H9 (cell line): ENCODE results near the gene SLC19A1. TPM values are rescaled to one million over a fixed set of nuclear protein-coding genes. Genes with fewer than 3 reads are reported as not detected.

Source experiments
- DNase-seq: peaks from one replicate; pipeline ENCODE4 v3.0.0-alpha.2; 2017
- H2AFZ ChIP-seq: one replicate; pipeline ENCODE4 v1.6.1; 2013; ENCODE audit warnings: mild to moderate bottlenecking, low read length, control low read depth, moderate library complexity
- H2AK5ac ChIP-seq: 2 replicates; pipeline ENCODE4 v1.6.1; 2013; ENCODE audit warnings: low read length, control low read depth, mixed read lengths; ENCODE audit not compliant: insufficient read length
- H2BK120ac ChIP-seq: one replicate; pipeline ENCODE4 v1.6.1; 2013; ENCODE audit warnings: low read depth, mild to moderate bottlenecking, low read length, control low read depth, inconsistent platforms; ENCODE audit not compliant: poor library complexity, severe bottlenecking
- H2BK12ac ChIP-seq: 2 replicates; pipeline ENCODE4 v1.6.1; 2013; ENCODE audit warnings: low read length, control low read depth, mixed read lengths, low read depth; ENCODE audit not compliant: insufficient read length
- H2BK15ac ChIP-seq: 2 replicates; pipeline ENCODE4 v1.6.1; 2013; ENCODE audit warnings: low read depth, low read length, control low read depth
- H2BK20ac ChIP-seq: one replicate; pipeline ENCODE4 v1.6.1; 2013; ENCODE audit warnings: low read depth, mild to moderate bottlenecking, low read length, control low read depth, inconsistent platforms; ENCODE audit not compliant: poor library complexity, severe bottlenecking
- H2BK5ac ChIP-seq: 2 replicates; pipeline ENCODE4 v1.6.1; 2013; ENCODE audit warnings: low read length, control low read depth, mixed read lengths; ENCODE audit not compliant: insufficient read length
- H3K14ac ChIP-seq: 2 replicates; pipeline ENCODE4 v1.6.1; 2013; ENCODE audit warnings: low read length, control low read depth; ENCODE audit not compliant: insufficient read depth
- H3K18ac ChIP-seq: 2 replicates; pipeline ENCODE4 v1.6.1; 2013; ENCODE audit warnings: low read depth, mild to moderate bottlenecking, mixed read lengths, low read length, control low read depth; ENCODE audit not compliant: insufficient read length
- H3K23ac ChIP-seq: 2 replicates; pipeline ENCODE4 v1.6.1; 2013; ENCODE audit warnings: low read length, control low read depth, mixed read lengths, low read depth; ENCODE audit not compliant: insufficient read length
- H3K23me2 ChIP-seq: 2 replicates; pipeline ENCODE4 v1.6.1; 2013; ENCODE audit warnings: low read depth, mild to moderate bottlenecking, mixed read lengths, low read length, control low read depth; ENCODE audit not compliant: insufficient read length, poor library complexity, severe bottlenecking
- H3K27ac ChIP-seq: 2 replicates; pipeline ENCODE4 v1.5.1; 2013; ENCODE audit warnings: low read length, control low read depth, mixed read lengths, low read depth; ENCODE audit not compliant: insufficient read length
- H3K27me3 ChIP-seq: 2 replicates; pipeline ENCODE4 v1.6.1; 2013; ENCODE audit warnings: low read length, control low read depth, inconsistent platforms; ENCODE audit not compliant: insufficient read depth
- H3K4ac ChIP-seq: 2 replicates; pipeline ENCODE4 v1.6.1; 2013; ENCODE audit warnings: low read depth, mild to moderate bottlenecking, control low read depth, inconsistent platforms, low read length, moderate library complexity
- H3K4me1 ChIP-seq: 2 replicates; pipeline ENCODE4 v1.6.1; 2013; ENCODE audit warnings: low read length, control low read depth, inconsistent platforms; ENCODE audit not compliant: insufficient read depth
- H3K4me2 ChIP-seq: 2 replicates; pipeline ENCODE4 v1.6.1; 2013; ENCODE audit warnings: low read length, control low read depth, mixed read lengths; ENCODE audit not compliant: insufficient read length, insufficient read depth
- H3K56ac ChIP-seq: 2 replicates; pipeline ENCODE4 v1.6.1; 2013; ENCODE audit warnings: low read depth, mild to moderate bottlenecking, mixed read lengths, low read length, control low read depth; ENCODE audit not compliant: insufficient read length
- H3K79me1 ChIP-seq: 2 replicates; pipeline ENCODE4 v1.6.1; 2013; ENCODE audit warnings: low read depth, mild to moderate bottlenecking, moderate library complexity, low read length, control low read depth, inconsistent platforms; ENCODE audit not compliant: insufficient read depth, poor library complexity, severe bottlenecking
- H3K79me2 ChIP-seq: 2 replicates; pipeline ENCODE4 v1.6.1; 2013; ENCODE audit warnings: low read length, control low read depth, inconsistent platforms; ENCODE audit not compliant: insufficient read depth
- H3K9ac ChIP-seq: 2 replicates; pipeline ENCODE4 v1.6.1; 2013; ENCODE audit warnings: low read length, control low read depth, mixed read lengths; ENCODE audit not compliant: insufficient read length; ENCODE audit errors: extremely low read depth
- H3K9me3 ChIP-seq: one replicate; pipeline ENCODE4 v1.6.1; 2013; ENCODE audit warnings: low read depth, low read length, inconsistent platforms; ENCODE audit not compliant: control insufficient read depth
- H3T11ph ChIP-seq: one replicate; pipeline ENCODE4 v1.6.1; 2013; ENCODE audit warnings: mild to moderate bottlenecking, low read length, control low read depth, inconsistent platforms
- H4K20me1 ChIP-seq: one replicate; pipeline ENCODE4 v1.6.1; 2013; ENCODE audit not compliant: control insufficient read depth, insufficient read length, insufficient read depth
- H4K5ac ChIP-seq: 2 replicates; pipeline ENCODE4 v1.6.1; 2013; ENCODE audit warnings: low read depth, mild to moderate bottlenecking, mixed read lengths, low read length, control low read depth; ENCODE audit not compliant: insufficient read length
- H4K8ac ChIP-seq: replicated peaks from 2 replicates; pipeline ENCODE4 v1.6.1; 2013; ENCODE audit warnings: low read length, control low read depth, mixed read lengths, low read depth; ENCODE audit not compliant: insufficient read length
- H4K91ac ChIP-seq: 2 replicates; pipeline ENCODE4 v1.6.1; 2013; ENCODE audit warnings: low read depth, mild to moderate bottlenecking, moderate library complexity, mixed read lengths, low read length, control low read depth; ENCODE audit not compliant: insufficient read length
- H3K27ac Mint-ChIP-seq, 3 experiments: 2 replicates in 2 of 3; 3 replicates in 1 of 3; pipeline ENCODE4 v1.8.0; 2020 to 2021; ENCODE audit warnings: mixed read lengths in 3 of 3, mild to moderate bottlenecking in 1 of 3, moderate library complexity in 1 of 3
- H3K27me3 Mint-ChIP-seq: 2 replicates; pipeline ENCODE4 v1.8.0; 2021; ENCODE audit warnings: low read depth, mild to moderate bottlenecking, moderate library complexity, mixed read lengths
- H3K36me3 Mint-ChIP-seq, 3 experiments: 2 replicates in 2 of 3; 3 replicates in 1 of 3; pipeline ENCODE4 v1.8.0; 2020 to 2021; ENCODE audit warnings: low read depth in 3 of 3, mixed read lengths in 3 of 3; ENCODE audit not compliant: insufficient read depth in 1 of 3
- H3K4me1 Mint-ChIP-seq, 2 experiments: 2 replicates each; pipeline ENCODE4 v1.8.0; 2020; ENCODE audit warnings: mixed read lengths in 2 of 2
- H3K4me3 Mint-ChIP-seq, 2 experiments: 2 replicates in 1 of 2; 3 replicates in 1 of 2; pipeline ENCODE4 v1.8.0; 2020 to 2021; ENCODE audit warnings: mild to moderate bottlenecking in 2 of 2, mixed read lengths in 2 of 2, moderate library complexity in 1 of 2
- H3K9me3 Mint-ChIP-seq, 2 experiments: 2 replicates in 1 of 2; 3 replicates in 1 of 2; pipeline ENCODE4 v1.8.0; 2020; ENCODE audit warnings: mild to moderate bottlenecking in 2 of 2, mixed read lengths in 2 of 2, moderate library complexity in 1 of 2
- CTCF ChIP-seq: fragments of 200-600 bp; sonication (generic); conservative IDR thresholded peaks from 3 replicates; pipeline ENCODE4 v1.8.0; 2021; ENCODE audit warnings: antibody characterized with exemption, mild to moderate bottlenecking
- WGBS: extraction: QIAGEN DNeasy Blood & Tissue Kit; methylation state at CpG from one replicate; pipeline ENCODE4 v1.1.7; 2013; ENCODE audit warnings: missing lambda C conversion rate, low lambda C conversion rate, mixed read lengths; ENCODE audit not compliant: insufficient read length; ENCODE audit errors: extremely low coverage; 5-methylcytosine and 5-hydroxymethylcytosine counted together
- total RNA-seq: library from RNA; stranded (reverse); gene quantifications from 2 replicates; pipeline ENCODE4 v1.2.1, GENCODE V29; 2021

SLC19A1 gene
- total RNA-seq, 1 experiment from 2014 or later: 32.4 TPM

GRCh38 chr21:45451771-45452182 lies 90.5 kb downstream of the SLC19A1 start:
- no peak overlapping the region for H2AK5ac ChIP-seq
- peaks cover 19% of the 10 kb centered on the region; the same call in 1 of the 2 replicates for H3K79me2 ChIP-seq
- H3K4me2 ChIP-seq: no peak overlapping the region
- no peak overlapping the region for H3K18ac ChIP-seq
- peaks cover 9 to 19% of the 10 kb centered on the region in 2 experiments for H3K4me1 Mint-ChIP-seq
- H3K56ac ChIP-seq: no peak overlapping the region
- DNase-seq: no peak
- no peak overlapping the region for H3K23ac ChIP-seq
- no peak overlapping the region for H3K4me3 Mint-ChIP-seq
- WGBS: no CpG with 5 or more reads among the region's 12 CpGs
- H3K4me1 ChIP-seq: no peaks in the 10 kb centered on the region
- H3K27ac Mint-ChIP-seq: peak overlapping the region in 2 of 3 experiments; percentile 82 to 83; a peak in 2 of 7 replicates
- H3K14ac ChIP-seq: no peak overlapping the region
- H3K36me3 Mint-ChIP-seq: peaks cover 10 to 25% (median 24%) of the 10 kb centered on the region in 3 experiments
- H3K27me3 Mint-ChIP-seq: no peaks in the 10 kb centered on the region
- no peak overlapping the region for H4K5ac ChIP-seq
- no peaks in the 10 kb centered on the region for H3K9me3 ChIP-seq
- H3K27ac ChIP-seq: no peak overlapping the region
- H2BK120ac ChIP-seq: no peak overlapping the region
- H2BK5ac ChIP-seq: no peak overlapping the region
- no peak overlapping the region for H3T11ph ChIP-seq
- no peak overlapping the region for H2BK15ac ChIP-seq
- H4K8ac ChIP-seq: no peak overlapping the region
- no peak overlapping the region for H3K4ac ChIP-seq
- no peaks in the 10 kb centered on the region for H4K20me1 ChIP-seq
- no peak overlapping the region for H2BK12ac ChIP-seq
- H2BK20ac ChIP-seq: no peak overlapping the region
- TF ChIP-seq CTCF: no peak
- no peaks in the 10 kb centered on the region for H3K27me3 ChIP-seq
- H3K79me1 ChIP-seq: peaks cover 2% of the 10 kb centered on the region
- no peak overlapping the region for H3K9ac ChIP-seq
- H4K91ac ChIP-seq: no peak overlapping the region
- H3K9me3 Mint-ChIP-seq: no peaks in the 10 kb centered on the region; a peak in 2 of 5 replicates
- H3K23me2 ChIP-seq: no peaks in the 10 kb centered on the region
- H2AFZ ChIP-seq: no peak overlapping the region
